NCI-H2107 treated with DMSO at 0.1 percent for 48 hours (cell line): ENCODE measurements around the gene MGLL.

Experiments
- DNase-seq: peaks from one replicate; lab custom pipeline; 2025; ENCODE audit not compliant: unreplicated experiment; lab: John Stamatoyannopoulos, UW

The MGLL gene

GRCh38 chr3:127789990-127790881 lies 32.1 kb downstream of the MGLL start:
- peak; percentile 59 for DNase-seq

DNA sequence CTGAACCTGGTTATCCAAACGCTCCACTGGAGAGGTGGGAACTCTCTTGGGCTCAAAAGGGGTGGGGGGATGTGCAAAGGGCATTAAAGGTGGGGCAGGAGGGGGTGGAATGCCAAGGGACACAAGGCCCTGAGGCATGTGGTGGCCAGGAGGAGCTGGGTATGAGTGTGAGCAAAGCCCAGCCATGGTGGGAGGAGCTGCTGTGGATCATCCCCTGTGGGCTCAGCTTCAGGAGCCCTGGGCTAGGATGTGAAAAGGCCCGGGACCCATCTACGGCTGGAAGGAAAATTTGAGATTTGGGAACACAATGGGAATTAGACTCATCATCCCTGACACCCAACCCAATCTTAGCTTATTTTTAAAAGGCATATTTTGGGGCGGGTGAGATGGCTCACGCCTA lies 33.3 kb downstream of the MGLL start:
- no peak for DNase-seq

GRCh38 chr3:127788451-127788909 lies 33.8 kb downstream of the MGLL start:
- DNase-seq: no peak

- DNase-seq: peak; percentile 94
Measured at GRCh38 chr3:127787571-127788365, 34.5 kb downstream of the MGLL start.

- no peak for DNase-seq
Measured at GRCh38 chr3:127787071-127787490, 35.2 kb downstream of the MGLL start.

GRCh38 chr3:127786353-127787070 lies 35.8 kb downstream of the MGLL start:
- peak; percentile 98 for DNase-seq

- DNase-seq: peak; percentile 73
Measured at GRCh38 chr3:127785711-127786265, 36.5 kb downstream of the MGLL start.

DNA sequence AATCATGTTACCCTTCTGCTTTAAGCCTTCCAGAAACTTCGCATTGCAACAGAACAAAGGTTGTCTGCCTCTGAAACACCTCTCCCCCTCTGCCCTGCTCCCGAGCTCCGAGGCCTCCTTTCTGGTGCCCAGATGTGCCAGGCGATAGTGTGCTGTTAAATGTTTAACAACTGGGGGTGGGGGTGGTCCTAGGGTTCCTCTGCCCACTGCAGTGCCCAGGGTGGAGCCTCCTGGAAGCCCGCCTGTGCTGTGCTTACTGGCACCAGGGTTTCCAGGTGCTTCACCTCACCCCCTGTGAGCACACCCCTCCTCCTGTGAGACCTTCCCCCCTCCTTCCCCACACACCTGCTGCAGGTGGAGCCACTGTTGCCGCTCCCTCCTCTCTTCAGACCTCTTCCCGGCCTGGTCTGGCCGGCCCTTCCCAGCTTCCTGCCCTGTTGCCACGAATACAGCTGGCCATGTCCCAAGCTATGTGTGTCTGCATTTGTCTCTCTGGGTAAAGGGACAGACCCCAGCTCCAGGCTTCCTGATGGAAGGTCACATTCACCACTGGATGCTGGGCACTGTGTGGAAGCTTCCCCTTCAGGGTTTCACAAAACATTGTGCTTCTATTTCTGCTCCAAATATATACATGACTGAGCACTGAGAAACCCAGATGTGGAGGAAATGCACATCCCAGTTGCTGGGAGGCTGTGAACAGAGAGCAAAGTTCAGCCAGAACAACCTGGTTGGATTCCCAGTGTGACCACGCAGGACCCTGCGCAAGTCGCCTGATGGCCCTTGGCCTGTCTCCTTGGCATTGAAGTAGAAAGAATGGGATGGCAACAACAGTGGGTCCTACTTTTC lies 37.2 kb downstream of the MGLL start:
- DNase-seq: peak; percentile 75

DNA sequence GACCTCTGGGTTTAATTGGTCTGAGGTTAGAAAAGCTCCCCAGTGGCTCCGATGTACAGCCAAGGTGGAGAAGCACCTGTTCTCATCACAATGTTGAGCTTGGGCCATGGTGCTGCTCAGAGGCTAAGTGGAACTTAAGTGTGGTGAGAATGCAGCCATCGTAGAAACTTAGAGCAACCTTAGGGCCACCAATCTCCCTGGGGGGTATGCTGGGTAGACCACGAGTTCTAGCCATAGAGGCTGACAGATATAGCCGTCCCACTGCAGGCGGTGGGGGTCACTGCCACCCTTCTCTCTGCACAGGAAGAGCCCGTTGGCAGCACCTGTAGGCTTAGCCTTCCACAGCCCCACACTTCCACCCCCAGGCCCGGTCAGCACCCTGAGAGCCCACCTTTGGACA lies 38.0 kb downstream of the MGLL start:
- DNase-seq: peak; percentile 93

DNA sequence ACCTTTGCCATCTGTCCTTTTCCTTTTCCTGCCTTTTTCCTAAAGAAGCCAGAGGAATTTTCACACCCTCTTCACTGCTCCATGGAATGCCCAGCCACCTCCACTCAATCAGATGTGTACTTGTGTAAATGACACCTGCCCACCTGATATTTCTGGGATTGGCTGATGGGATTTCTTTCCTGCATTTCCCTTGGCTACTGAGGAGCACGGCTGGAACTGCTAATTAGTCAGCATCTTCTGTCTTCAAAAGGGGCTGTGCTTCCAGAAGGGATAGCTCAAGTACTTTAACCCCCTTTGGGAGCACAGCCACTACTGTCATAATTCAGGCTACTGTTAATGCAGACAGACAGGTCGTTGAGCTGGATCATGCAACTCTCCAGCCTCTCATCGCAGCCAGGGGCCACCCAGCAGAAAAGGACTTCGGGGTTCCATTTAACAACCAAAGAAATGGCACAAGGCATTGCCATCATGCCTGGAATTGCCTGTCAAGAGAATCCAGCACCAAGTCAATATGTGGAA lies 38.6 kb downstream of the MGLL start:
- peak; percentile 72 for DNase-seq

GRCh38 chr3:127783166-127783565 lies 39.1 kb downstream of the MGLL start:
- DNase-seq: no peak

GRCh38 chr3:127781411-127782001 lies 40.8 kb downstream of the MGLL start:
- no peak for DNase-seq

DNA sequence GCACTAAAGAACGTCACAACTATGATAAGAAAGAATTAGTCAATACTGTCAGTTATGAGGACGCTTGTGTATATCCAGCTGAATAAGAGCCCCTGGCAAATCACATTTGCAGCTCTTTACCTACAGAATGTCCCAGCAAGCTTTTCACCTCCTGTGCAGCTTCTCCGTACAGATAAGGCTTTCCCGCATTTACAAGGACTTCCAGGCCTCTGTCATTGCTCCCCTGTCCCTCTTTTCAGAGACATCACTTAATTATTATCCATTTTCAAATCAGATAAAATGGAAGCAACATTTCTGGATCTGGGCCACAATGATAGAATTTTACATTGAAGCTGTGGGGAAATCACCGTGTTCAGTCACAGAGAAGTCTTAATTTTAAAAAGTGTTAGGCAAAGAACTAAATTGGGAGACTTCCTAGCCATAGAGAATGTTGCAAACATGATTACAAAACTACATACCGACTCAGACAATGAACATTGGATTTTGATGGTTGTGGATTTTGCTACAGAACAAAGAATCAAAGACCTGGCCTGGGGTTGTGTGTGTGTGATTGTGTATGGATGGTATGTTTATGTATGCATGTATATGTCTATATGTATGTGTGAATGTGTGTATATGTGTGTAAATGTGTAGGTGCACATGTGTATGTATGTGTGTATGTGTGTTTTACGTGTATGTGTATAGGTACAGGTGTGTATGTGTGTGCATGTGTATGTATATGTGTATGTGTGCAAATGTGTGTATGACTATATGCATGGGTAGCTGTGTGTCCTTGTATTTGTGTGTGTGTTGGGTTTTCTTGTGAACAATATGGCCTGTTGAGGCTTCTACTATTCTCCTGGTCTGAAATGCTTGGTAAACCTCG lies 41.5 kb downstream of the MGLL start:
- no peak for DNase-seq

DNA sequence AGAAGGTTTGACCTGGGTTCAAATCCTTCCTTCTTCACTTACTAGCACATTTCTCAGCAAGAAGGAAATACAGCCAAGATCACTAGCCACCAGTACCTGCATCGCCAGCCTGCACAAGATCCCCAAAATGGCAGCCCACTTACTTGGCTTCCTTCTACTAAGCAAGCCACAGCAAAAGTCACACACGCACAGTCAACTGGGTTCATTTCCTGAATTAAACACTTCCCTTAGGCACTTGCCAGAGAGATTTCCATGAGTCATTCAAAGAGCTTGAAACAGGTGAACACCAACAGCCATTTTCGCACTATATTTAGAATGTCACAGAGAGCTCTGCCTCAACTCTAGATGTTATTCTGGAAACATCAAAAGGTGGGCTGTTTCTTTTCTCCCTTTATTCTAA lies 42.6 kb downstream of the MGLL start:
- DNase-seq: peak; percentile 33

DNA sequence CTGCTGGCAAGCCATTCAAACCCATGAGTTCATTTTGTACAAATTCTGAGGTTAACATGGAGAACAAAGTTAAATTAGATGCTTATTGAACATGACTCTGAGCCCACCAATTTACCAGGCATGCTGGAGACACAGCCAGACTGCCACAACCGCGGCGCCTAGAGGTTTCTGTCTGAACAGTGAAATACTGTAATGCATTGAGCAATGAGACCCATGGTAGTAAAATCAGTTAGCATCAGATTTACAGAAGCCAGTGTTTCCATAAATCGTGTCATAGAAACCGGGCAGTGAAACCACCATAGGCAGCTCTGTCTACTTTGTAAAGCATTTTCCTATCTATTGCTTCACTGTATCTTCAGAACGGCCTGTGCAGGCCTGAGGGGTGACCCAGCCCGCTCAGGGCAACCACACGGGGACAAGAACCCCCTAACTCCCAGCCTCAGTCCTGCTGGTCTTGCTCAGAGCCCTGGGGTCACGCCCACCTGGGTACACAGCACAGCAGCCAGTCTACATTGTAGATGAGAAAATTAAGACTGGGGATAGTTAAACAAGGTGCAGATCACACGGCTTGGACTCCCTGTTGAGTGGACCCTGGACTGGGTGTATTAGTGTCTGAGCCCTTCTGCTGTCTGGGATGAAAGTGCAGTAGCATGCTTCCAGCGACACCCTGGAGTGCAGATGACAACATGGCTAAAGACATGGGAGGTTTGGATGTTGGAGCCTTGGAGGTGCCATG lies 44.2 kb downstream of the MGLL start:
- DNase-seq: no peak

DNA sequence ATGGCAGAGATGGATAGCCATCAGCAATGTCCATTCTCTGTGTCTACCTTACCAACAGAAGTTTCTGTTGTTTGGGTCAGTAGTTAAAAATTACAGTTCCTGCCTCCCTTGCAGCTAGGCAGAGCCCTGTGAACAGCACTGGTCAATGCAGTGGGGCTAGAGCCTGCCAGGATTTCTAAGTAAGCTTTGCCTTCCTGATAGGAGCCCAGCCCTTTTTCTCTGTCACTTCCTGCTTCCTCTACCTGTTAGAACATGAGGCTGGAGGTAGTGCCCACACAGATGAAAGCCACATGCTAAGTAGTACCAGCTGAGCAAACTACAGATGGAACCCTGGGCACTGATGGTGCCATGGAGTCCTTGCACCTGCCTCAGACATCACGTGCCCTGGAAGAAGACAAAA lies 45.0 kb downstream of the MGLL start:
- no peak for DNase-seq

- no peak for DNase-seq
Measured at GRCh38 chr3:127776347-127776746, 46.0 kb downstream of the MGLL start.
